Peyer's patch (tissue), 4 donors: ENCODE results near the gene TULP1.

Source experiments
- CTCF ChIP-seq, 6 experiments: fragments of 450-650 bp in 4 of 6; fragments of 200-600 bp in 2 of 6; sonication (generic) in 1 of 6; IDR thresholded peaks; one replicate each; pipeline ENCODE4 v1.5.1; 2017 to 2019; ENCODE audit warnings: antibody characterized with exemption in 6 of 6, mild to moderate bottlenecking in 3 of 6, moderate library complexity in 1 of 6
- POLR2A ChIP-seq, 2 donors: fragments of 450-650 bp; IDR thresholded peaks; one replicate each; pipeline ENCODE4 v1.5.1; 2017; ENCODE audit warnings: antibody characterized with exemption in 2 of 2, mild to moderate bottlenecking in 2 of 2, moderate library complexity in 2 of 2

- no peak for TF ChIP-seq CTCF (IDR thresholded peaks at IDR 0.05)
- TF ChIP-seq POLR2A (IDR thresholded peaks at IDR 0.05) = no peak
Measured at GRCh38 chr6:35457907-35458306, 54.8 kb downstream of the TULP1 start.
